Activated naive CD4-positive, alpha-beta T cell treated with anti-CD3 and anti-CD28 coated beads, Interleukin-2, amount 10 ng/mL, durations not matched to agents 7 days and 5 days (primary cell): ENCODE results near the gene DOCK11.

Source experiments
- CTCF ChIA-PET: fragments of 350-600 bp; sonication (Branson Sonifier 250); formaldehyde crosslinking; loops from one replicate; lab custom pipeline; 2021; ENCODE audit warnings: antibody characterized with exemption; lab: Charles Lee
- DNase-seq: peaks from one replicate; pipeline ENCODE4 v3.0.0-alpha.2; 2020
- H3K27ac Mint-ChIP-seq: one replicate; pipeline ENCODE4 v1.8.0; 2021; ENCODE audit warnings: mild to moderate bottlenecking, moderate library complexity, mixed read lengths
- H3K27me3 Mint-ChIP-seq: one replicate; pipeline ENCODE4 v1.8.0; 2021; ENCODE audit warnings: mild to moderate bottlenecking, mixed read lengths
- H3K36me3 Mint-ChIP-seq: one replicate; pipeline ENCODE4 v1.8.0; 2021; ENCODE audit warnings: mixed read lengths
- H3K4me1 Mint-ChIP-seq: one replicate; pipeline ENCODE4 v1.8.0; 2021; ENCODE audit warnings: mixed read lengths
- H3K4me3 Mint-ChIP-seq: one replicate; pipeline ENCODE4 v1.8.0; 2021; ENCODE audit warnings: mild to moderate bottlenecking, moderate library complexity, mixed read lengths
- H3K9me3 Mint-ChIP-seq: one replicate; pipeline ENCODE4 v1.8.0; 2021; ENCODE audit warnings: mixed read lengths

The DOCK11 gene

GRCh38 chrX:118669435-118669834, 173.8 kb downstream of the DOCK11 start:
- no peaks in the 10 kb centered on the region for H3K9me3 Mint-ChIP-seq
- H3K36me3 Mint-ChIP-seq: peaks cover 30% of the 10 kb centered on the region
- H3K27ac Mint-ChIP-seq: no peak overlapping the region
- no peaks in the 10 kb centered on the region for H3K27me3 Mint-ChIP-seq
- DNase-seq: no peak
- no peak overlapping the region for H3K4me3 Mint-ChIP-seq
- H3K4me1 Mint-ChIP-seq: no peaks in the 10 kb centered on the region
- CTCF ChIA-PET: no interaction called here

GRCh38 chrX:118675326-118675965, 179.8 kb downstream of the DOCK11 start:
- no peak for DNase-seq
- H3K27me3 Mint-ChIP-seq: no peaks in the 10 kb centered on the region
- H3K4me3 Mint-ChIP-seq: no peak overlapping the region
- peaks cover 20% of the 10 kb centered on the region for H3K36me3 Mint-ChIP-seq
- H3K9me3 Mint-ChIP-seq: no peaks in the 10 kb centered on the region
- CTCF ChIA-PET: interaction anchor here (0.6 kb wide), 1 partner anchor 215 kb away, joined by 3 read pairs; no protein-coding TSS in a partner anchor
- H3K4me1 Mint-ChIP-seq: no peaks in the 10 kb centered on the region
- no peak overlapping the region for H3K27ac Mint-ChIP-seq

- Mint-ChIP-seq H3K9me3 (no peaks in the 10 kb centered on the region), H3K4me3 (no peak overlapping the region), H3K27me3 (no peaks in the 10 kb centered on the region), H3K27ac (no peak overlapping the region), H3K36me3 (peaks cover 22% of the 10 kb centered on the region), H3K4me1 (no peaks in the 10 kb centered on the region)
- CTCF ChIA-PET: no interaction called here
- DNase-seq: no peak
These were observed 180.3 kb downstream of the DOCK11 start for GRCh38 chrX:118675966-118676349.

GRCh38 chrX:118677318-118677717, 181.7 kb downstream of the DOCK11 start:
- H3K9me3 Mint-ChIP-seq: no peaks in the 10 kb centered on the region
- no peak for DNase-seq
- no peak overlapping the region for H3K27ac Mint-ChIP-seq
- H3K4me1 Mint-ChIP-seq: no peaks in the 10 kb centered on the region
- H3K27me3 Mint-ChIP-seq: no peaks in the 10 kb centered on the region
- CTCF ChIA-PET: no interaction called here
- H3K4me3 Mint-ChIP-seq: no peak overlapping the region
- peaks cover 27% of the 10 kb centered on the region for H3K36me3 Mint-ChIP-seq

- Mint-ChIP-seq H3K4me1 (no peaks in the 10 kb centered on the region), H3K36me3 (peaks cover 21% of the 10 kb centered on the region), H3K9me3 (no peaks in the 10 kb centered on the region), H3K4me3 (no peak overlapping the region), H3K27ac (no peak overlapping the region), H3K27me3 (no peaks in the 10 kb centered on the region)
- DNase-seq: no peak
- CTCF ChIA-PET: no interaction called here
These were observed 183.7 kb downstream of the DOCK11 start for GRCh38 chrX:118679290-118679689.

GRCh38 chrX:118682258-118683014, 186.8 kb downstream of the DOCK11 start:
- Mint-ChIP-seq H3K36me3 (peaks cover 26% of the 10 kb centered on the region), H3K4me3 (no peak overlapping the region), H3K27me3 (no peaks in the 10 kb centered on the region), H3K9me3 (no peaks in the 10 kb centered on the region), H3K27ac (no peak overlapping the region), H3K4me1 (no peaks in the 10 kb centered on the region)
- DNase-seq: no peak
- CTCF ChIA-PET: no interaction called here

- no peak for DNase-seq
- CTCF ChIA-PET: interaction anchor here (0.8 kb wide), 1 partner anchor 83 kb away, joined by 3 read pairs; no protein-coding TSS in a partner anchor
- Mint-ChIP-seq H3K4me3 (no peak overlapping the region), H3K36me3 (peaks cover 35% of the 10 kb centered on the region), H3K9me3 (no peaks in the 10 kb centered on the region), H3K4me1 (no peaks in the 10 kb centered on the region), H3K27ac (no peak overlapping the region), H3K27me3 (no peaks in the 10 kb centered on the region)
These were observed 189.8 kb downstream of the DOCK11 start for GRCh38 chrX:118685393-118685792.

GRCh38 chrX:118688935-118689334, 193.3 kb downstream of the DOCK11 start:
- CTCF ChIA-PET: no interaction called here
- DNase-seq: no peak
- Mint-ChIP-seq H3K27ac (no peak overlapping the region), H3K4me1 (no peaks in the 10 kb centered on the region), H3K4me3 (no peak overlapping the region), H3K27me3 (no peaks in the 10 kb centered on the region), H3K9me3 (no peaks in the 10 kb centered on the region), H3K36me3 (peaks cover 20% of the 10 kb centered on the region)

GRCh38 chrX:118693843-118694242, 198.2 kb downstream of the DOCK11 start:
- H3K27ac Mint-ChIP-seq: no peak overlapping the region
- CTCF ChIA-PET: no interaction called here
- no peak overlapping the region for H3K4me3 Mint-ChIP-seq
- peaks cover 24% of the 10 kb centered on the region for H3K36me3 Mint-ChIP-seq
- H3K4me1 Mint-ChIP-seq: peaks cover 2% of the 10 kb centered on the region
- H3K27me3 Mint-ChIP-seq: no peaks in the 10 kb centered on the region
- no peaks in the 10 kb centered on the region for H3K9me3 Mint-ChIP-seq
- no peak for DNase-seq

- Mint-ChIP-seq H3K9me3 (no peaks in the 10 kb centered on the region), H3K4me1 (peaks cover 2% of the 10 kb centered on the region), H3K36me3 (peaks cover 25% of the 10 kb centered on the region), H3K4me3 (no peak overlapping the region), H3K27me3 (no peaks in the 10 kb centered on the region), H3K27ac (no peak overlapping the region)
- DNase-seq: no peak
- CTCF ChIA-PET: no interaction called here
These were observed 199.0 kb downstream of the DOCK11 start for GRCh38 chrX:118694638-118695037.

- no peak for DNase-seq
- H3K27ac Mint-ChIP-seq: peak overlapping the region; percentile 19
- H3K4me3 Mint-ChIP-seq: no peak overlapping the region
- peaks cover 18% of the 10 kb centered on the region for H3K36me3 Mint-ChIP-seq
- H3K4me1 Mint-ChIP-seq: peaks cover 2% of the 10 kb centered on the region
- H3K9me3 Mint-ChIP-seq: no peaks in the 10 kb centered on the region
- H3K27me3 Mint-ChIP-seq: no peaks in the 10 kb centered on the region
- CTCF ChIA-PET: no interaction called here
These were observed 203.0 kb downstream of the DOCK11 start for GRCh38 chrX:118698516-118699170.

- H3K27ac Mint-ChIP-seq: peak overlapping the region; percentile 8
These were observed 207.1 kb downstream of the DOCK11 start for GRCh38 chrX:118702741-118703140.

GRCh38 chrX:118706681-118707080, 211.1 kb downstream of the DOCK11 start:
- no peak for DNase-seq
- Mint-ChIP-seq H3K27me3 (peaks cover 4% of the 10 kb centered on the region), H3K36me3 (no peaks in the 10 kb centered on the region), H3K4me1 (no peaks in the 10 kb centered on the region), H3K4me3 (no peak overlapping the region), H3K9me3 (no peaks in the 10 kb centered on the region), H3K27ac (no peak overlapping the region)
- CTCF ChIA-PET: interaction anchor here (0.8 kb wide), 1 partner anchor 247 kb away, joined by 3 read pairs; no protein-coding TSS in a partner anchor

More at GRCh38 chrX:118702741-118703140, 207.1 kb downstream of the DOCK11 start:
- H3K4me3 Mint-ChIP-seq: no peak overlapping the region
- DNase-seq: no peak
- H3K9me3 Mint-ChIP-seq: no peaks in the 10 kb centered on the region
- no peaks in the 10 kb centered on the region for H3K27me3 Mint-ChIP-seq
- H3K36me3 Mint-ChIP-seq: peaks cover 9% of the 10 kb centered on the region
- H3K4me1 Mint-ChIP-seq: peaks cover 2% of the 10 kb centered on the region
- CTCF ChIA-PET: no interaction called here

GRCh38 chrX:118714521-118714920, 218.9 kb downstream of the DOCK11 start:
- Mint-ChIP-seq H3K36me3 (no peaks in the 10 kb centered on the region), H3K9me3 (no peaks in the 10 kb centered on the region), H3K4me1 (no peaks in the 10 kb centered on the region), H3K27ac (no peak overlapping the region), H3K27me3 (peaks cover 9% of the 10 kb centered on the region), H3K4me3 (no peak overlapping the region)
- no peak for DNase-seq
- CTCF ChIA-PET: no interaction called here
